Fibroblast of skin of right quadriceps (primary cell): ENCODE data around the gene CCDC13.
"Not testable (repeated sequence)": the region's sequence is repeated elsewhere in the genome, so short reads cannot be mapped to it uniquely, and the experiment has no call there.

Experiments
- DNase-seq: peaks from one replicate; pipeline ENCODE4 v3.0.0-alpha.2; 2013

CCDC13 gene, protein sequence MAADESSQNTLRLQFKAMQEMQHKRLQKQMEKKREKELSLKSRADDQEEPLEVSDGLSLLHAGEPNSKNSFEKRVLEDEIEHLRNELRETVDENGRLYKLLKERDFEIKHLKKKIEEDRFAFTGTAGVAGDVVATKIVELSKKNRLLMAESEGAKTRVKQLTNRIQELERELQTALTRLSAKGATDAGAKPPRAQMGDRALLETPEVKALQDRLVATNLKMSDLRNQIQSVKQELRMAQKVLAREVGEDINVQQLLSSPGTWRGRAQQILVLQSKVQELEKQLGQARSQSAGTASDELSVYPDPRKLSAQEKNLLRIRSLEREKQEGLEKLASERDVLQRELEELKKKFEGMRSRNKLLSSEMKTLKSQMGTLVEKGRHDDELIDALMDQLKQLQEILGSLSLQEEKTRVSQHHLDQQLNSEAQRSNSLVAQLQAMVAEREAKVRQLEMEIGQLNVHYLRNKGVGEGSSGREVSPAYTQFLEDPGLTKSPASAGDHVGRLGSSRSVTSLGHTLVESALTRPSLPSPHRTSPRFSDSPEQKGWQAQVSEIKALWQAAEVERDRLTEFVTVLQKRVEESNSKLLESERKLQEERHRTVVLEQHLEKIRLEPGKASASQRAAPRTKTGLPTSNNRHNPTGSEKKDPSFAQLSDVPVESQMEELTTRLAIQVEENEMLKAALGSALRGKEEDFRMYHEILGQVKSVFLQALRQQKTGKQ

DNA sequence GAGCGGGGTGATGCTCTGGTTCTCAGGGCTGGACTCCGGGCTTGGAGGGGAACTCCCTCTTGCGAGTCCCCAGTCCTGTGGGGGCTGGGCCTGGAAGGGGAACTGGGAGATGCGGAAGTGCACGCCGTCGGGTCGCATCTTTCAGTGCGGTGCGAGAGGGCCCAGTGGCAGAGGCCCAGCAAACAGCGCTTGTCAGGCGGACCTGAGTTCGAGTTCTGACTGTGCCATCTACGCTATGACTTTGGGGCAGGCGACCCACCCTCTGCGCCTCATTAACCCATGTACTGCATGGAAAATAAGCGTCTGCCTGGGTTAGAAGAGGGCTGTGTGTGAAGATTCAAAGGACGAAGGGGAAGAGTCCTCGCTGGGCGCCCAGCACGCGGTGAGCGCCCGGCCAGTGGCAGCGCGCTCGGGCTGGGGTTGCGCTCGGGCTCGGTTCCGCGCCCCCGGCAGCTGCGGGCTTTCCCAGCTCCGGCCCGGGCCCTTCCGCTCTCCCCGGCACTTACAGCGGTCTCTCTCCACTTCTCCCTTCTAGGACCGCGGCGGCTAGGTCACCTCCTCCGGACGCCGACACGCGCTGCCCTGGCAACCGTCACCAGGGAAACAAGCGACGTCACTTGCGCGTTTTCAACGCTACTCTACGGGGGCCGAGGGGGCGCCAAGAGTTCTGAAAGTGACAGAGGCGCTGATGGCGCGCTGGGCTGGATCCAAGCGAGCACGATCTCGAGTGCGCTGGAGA lies at the start of gene CCDC13:
Gene CCDC13 (minus strand): TSS at position 584 of the 739 bp plus-strand sequence. CDS start 14,908 bp downstream, outside the sequence.
- peak; percentile 88 for DNase-seq

DNA sequence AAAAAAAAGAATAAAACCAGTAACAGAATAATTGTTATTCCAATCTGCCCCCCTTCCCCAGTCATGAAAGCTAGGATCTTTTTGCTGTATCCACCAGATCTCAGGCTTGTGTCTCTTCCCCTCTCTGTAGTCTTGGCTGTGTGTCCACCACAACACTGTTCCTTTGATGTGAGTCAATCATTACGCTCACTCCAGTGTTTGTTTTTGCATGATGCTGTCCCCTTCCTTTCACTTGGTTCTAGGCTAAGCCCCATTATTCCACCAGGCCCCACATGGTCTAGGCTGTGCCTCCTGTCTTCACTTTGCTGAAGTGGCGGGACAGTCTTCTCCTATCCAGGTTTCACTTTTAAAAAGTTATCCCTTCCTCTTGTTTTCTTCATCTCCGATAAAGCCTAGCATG lies 49.8 kb upstream of the CCDC13 start:
- no peak for DNase-seq

DNA sequence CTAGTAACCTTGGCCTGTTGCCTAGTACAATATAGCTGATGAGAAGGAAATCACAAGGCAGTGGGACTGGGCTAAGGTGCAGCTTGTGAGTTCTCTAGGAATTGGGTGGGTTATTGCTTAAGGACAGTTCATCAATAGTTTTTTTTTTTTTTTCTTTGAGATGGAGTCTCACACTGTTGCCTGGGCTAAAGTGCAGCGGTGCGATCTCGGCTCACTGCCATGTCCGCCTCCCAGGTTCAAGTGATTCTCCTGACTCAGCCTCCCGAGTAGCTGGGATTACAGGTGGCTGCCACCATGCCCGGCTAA lies 47.6 kb upstream of the CCDC13 start:
- no peak for DNase-seq

DNA sequence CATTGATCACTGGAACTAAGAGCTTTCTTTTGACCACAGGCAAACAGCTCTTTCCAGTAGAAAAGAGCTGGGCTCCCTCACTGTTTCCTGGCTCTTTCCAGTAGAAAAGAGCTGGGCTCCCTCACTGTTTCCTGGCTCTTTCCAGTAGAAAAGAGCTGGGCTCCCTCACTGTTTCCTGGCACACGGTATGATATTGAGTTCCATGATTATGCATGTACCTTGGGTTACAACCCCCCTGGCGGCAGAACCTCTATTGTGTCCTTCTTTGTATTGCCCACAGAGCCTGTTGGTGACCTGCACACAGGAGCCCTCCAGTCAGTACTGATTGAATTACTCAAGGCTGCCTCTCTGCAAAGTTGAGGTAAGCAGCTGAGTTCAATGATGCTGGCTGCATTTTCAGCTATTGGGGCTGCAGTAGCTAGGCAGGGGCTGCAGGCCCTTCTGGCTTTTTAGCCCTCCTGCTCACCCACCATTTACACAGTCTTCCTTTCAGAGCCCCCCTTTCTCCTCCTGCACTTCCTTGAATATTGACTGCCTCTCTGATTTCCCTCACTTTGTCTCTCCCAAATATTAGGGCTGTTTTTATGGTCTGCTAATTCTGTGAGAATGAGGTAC lies 46.4 kb upstream of the CCDC13 start:
- no peak for DNase-seq

DNA sequence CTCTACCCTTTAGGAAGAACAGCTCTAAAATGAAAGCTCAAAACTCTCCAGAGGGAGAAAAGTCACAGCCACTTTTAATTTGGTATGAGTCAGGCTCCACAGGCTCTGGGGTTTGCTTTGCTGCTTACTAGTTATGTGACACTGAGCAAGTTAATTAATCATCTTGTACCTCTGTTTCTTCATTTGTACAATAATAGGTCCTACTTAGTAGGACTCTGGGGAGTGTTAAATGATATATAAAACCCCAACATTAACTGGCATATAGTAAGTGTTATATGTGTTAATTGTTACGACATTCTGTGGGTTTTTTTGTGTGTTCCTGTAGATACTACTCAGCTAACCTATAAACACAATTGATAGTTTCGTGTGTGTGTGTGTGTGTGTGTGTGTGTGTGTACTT lies 42.8 kb upstream of the CCDC13 start:
- no peak for DNase-seq

DNA sequence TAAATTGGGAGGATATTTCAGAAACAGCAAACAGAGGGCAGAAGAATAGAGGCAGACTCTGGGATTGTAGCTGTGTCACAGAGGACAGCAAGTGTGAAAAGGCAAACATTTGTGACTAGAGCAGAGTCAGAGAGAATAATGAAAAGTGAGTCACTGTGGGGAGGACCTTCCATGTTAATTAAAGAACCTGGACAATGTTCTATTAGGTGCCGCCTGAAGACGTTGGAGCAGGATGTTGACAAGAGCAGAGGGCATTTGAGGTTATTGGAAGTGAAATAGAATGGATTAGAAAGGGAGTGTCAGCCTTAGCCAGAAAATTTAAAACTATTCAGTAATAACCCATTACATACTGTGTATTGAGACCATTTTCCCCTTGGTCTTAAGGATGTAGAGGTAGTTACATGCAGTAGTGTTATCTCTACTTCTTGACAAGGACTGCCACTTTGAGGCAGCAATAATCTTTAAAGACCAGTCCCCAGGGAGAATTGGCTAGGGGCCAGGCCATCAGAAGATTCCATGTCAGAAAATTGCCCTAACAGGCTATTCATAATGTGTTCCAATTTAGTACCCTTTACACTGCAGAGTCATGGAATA lies 42.0 kb upstream of the CCDC13 start:
- DNase-seq: no peak

DNA sequence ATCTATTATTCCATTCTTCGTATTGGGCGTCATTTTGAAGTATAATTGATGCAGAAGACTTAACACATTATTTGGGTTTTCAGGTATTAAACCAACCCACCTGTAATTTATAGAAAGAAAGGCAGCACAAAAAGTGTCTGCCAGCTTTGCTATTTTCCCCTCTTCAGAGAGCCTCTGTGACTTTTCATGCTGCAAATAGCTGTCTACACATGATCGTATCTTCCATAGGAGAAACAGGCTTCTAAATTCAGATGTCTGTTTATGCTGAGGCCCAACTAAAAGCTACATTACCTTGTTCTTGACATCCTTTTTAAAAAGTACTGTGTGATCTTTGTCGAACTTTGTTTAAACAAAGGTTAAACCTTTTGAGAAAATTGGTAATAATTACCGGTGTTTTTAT lies 41.2 kb upstream of the CCDC13 start:
- no peak for DNase-seq

DNA sequence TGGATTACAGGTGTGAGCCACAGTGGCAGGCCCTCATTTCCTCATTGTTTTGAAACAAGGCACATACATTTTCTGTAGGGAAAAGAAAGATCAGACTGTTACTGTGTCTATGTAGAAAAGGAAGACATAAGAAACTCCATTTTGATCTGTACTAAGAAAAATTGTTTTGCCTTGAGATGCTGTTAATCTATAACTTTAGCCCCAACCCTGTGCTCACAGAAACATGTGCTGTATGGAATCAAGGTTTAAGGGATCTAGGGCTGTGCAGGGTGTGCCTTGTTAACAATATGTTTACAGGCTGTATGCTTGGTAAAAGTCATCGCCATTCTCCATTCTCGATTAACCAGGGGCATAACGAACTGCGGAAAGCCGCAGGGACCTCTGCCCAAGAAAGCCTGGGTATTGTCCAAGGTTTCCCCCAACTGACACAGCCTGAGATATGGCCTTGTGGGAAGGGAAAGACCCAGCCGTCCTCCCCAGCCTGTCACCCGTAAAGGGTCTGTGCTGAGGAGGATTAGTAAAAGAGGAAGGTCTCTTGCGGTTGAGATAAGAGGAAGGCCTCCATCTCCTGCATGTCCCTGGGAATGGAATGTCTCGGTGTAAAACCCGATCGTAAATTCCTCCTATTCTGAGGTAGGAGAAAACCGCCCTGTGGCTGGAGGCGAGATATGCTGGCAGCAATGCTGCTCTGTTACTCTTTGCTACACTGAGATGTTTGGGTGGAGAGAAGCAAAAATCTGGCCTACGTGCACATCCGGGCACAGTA lies 38.2 kb upstream of the CCDC13 start:
- not testable (repeated sequence) for DNase-seq

DNA sequence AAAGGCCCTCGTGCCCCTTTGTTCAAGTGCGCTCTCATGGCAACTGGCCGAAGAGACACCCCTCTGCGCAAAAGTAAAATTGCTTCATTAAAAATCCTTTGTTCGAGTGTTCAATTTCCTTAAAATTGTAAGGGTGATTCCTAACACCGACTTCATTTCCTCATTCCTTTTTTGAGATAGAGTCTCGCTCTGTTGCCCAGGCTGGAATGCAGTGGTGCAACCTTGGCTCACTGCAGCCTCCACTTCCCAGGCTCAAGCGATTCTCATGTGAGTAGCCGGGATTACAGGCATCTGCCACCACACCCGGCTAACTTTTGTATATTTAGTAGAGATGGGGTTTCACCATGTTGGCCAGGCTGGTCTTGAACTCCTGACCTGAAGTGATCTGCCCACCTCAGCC lies 37.7 kb upstream of the CCDC13 start:
- DNase-seq: not testable (repeated sequence)

DNA sequence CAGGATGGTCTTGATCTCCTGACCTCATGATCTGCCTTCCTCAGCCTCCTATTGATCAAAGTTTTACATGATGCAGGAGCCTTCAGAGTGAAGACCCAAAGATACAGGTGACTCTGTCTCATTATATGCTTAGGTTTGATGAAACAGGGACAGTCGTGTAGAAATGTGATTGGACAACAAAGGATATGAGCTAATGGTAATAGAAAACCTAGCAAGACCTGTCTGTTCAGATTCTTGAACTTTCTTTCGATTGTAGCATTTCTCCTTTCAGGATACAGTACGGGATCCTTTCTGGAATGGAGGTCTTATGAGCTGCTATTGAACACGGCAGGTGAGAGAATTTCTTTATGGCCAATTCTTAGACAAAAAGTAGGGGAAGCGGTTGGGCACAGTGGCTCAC lies 36.1 kb upstream of the CCDC13 start, which contains the start of gene ACKR2:
Gene ACKR2 (plus strand): TSS at position 244 of the 400 bp plus-strand sequence. CDS start 55,058 bp downstream, outside the sequence.
- no peak for DNase-seq

DNA sequence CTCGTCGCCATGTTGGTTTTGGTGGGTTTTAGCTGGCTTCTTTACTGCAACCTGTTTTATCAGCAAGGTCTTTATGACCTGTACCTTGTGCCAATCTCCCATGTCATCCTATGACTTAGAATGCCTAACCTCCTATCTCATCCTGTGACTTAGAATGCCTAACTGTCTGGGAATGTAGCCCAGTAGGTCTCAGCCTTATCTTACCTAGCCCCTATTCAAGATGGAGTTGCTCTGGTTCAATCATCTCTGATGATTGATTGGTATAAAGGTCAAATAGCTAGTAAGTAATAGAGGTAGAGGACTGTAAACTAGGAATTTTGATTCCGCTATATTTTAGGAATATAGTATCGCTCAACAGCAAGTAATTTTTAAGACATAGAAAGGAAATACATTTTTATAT lies 34.9 kb upstream of the CCDC13 start:
- DNase-seq: no peak

DNA sequence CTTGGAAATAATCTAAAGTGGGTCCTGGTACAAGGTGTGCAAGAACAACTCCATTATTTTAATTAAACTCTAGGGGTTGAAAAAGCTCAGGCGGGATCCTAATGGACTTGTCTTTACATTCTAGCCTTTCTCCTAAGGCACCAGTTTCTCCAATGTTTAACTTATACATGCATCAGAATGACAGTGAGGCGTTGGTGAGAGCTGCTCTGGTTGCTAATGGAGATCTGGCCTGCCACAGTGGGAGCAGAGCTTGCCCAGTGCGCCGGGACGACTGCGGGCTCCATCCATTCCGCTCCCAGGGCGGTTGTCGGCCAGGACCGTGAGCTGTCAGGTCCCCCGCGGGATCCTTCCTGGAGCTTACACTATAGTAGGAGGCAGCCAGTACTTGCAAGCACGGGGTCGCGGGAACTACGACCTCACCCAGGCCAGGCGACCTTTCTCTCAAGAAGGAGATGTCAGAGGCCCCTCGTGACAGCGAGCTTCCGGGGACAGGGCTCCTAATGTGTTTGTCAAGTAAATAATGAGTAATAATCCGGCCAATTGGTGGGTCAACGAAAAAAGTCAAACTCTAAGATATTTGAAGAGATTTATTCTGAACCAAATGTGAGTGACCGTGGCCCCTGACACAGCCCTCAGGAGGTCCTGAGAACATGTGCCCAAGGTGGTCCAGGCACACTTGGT lies 32.2 kb upstream of the CCDC13 start:
- DNase-seq: no peak

DNA sequence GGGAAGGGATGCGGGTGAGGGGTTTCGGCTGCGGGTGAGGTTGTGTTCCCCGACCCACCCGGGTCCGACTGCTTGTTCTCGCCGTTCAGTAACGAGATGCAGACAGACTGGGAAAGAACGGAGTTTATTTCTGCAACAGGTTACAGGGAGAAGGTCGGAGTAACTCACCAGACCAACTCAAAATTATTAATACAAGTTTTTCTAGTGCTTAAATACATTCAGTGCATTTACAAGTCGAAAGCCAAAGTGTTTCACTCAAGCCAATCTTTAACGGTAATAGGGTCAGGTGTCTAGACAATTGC lies 31.7 kb upstream of the CCDC13 start:
- DNase-seq: no peak

DNA sequence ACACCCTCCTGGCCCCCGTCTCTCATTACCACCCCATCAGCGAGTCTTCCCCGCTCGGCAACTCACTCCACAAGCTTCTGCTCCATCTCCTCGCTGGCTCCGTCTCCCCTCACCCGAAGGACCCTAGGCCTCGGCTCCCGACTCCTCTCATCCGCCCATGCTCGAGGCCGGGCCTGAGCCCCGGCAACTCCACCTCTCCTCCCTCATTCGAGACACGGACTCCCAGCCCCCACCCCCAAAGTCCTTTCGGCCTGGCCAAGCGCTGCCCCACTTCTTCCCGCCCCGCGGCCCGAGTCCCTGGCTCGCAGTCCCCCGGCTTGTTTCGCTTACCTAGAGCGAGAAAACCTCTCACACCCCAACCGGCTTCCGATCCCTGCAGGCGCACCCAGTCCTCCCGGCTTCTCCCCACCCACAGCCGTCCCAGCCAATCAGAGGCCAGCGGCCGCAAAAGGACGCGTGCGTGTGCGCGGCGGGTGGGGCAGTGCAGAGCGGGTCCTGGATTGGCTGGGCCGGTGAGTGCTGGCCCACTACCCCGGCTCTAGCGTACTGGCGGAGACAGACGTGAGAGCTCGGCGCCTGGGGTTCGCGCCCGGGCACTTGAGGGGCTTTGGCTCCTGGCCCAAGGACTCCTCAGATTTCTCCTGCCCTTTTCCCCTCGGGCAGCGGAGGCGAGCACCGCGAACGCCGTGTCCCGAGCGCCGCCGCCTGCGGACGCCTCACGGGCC lies 31.2 kb upstream of the CCDC13 start, which contains the start of gene HIGD1A:
Gene HIGD1A (minus strand): TSS at position 385 of the 725 bp plus-strand sequence. CDS start 10,237 bp downstream, outside the sequence.
- DNase-seq: peak; percentile 94

DNA sequence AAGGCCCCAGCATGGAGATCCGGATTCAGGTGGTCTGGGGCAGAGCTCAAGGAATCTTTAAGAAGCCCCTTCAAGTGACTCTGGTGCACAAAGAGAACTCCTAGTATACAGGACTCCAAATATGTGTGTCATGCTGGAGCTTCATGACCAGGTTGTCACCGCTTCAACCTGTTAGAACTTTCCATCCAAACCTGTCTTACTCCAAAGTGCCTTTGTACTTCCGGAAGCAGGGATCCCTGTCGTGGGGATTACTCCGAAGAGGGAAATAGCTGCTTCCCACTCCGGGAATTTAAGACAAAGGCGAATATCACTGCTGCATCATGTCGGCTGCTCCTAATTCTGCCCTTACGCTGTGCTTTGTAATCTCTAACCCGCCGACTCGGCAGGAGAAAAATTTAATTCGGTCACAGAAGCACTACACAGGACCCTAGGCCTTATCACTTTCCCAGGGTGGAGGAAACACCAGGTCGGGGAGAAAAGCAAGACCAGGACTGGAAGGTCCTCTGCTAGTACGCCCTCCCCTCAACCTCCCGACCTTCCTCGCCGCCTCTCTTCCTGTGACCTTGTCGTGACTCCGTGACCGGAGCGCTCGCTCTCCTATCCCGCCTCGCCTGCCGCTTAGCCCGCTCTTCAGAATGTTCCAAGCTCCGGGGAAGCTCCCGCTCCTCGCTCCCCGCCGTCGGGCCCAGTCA lies 30.5 kb upstream of the CCDC13 start:
- DNase-seq: peak; percentile 16

DNA sequence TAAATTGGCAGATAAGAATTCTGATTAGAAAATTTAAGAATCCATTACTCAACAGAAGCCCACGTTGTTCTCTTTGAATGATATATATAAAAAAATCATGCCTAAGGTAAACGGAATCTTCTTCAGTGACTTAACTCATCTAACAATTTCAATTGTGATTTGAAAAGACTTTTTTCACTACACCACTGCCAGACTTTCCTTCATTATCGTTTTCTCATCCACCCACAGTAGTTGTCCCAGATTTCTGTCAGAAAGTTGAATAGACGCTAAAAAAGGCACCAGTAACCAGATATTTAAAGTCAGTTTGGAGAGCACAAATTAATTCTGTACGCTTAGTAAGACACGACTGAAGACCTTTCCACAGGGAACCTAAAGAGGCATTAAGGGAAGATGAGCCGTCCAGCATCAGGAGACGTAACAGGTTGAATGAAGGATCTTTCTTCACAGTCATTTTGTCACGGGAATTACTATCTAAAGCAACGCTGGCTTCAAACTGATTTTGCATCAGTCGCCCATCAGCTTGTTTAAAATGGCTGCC lies 29.9 kb upstream of the CCDC13 start:
- DNase-seq: no peak

DNA sequence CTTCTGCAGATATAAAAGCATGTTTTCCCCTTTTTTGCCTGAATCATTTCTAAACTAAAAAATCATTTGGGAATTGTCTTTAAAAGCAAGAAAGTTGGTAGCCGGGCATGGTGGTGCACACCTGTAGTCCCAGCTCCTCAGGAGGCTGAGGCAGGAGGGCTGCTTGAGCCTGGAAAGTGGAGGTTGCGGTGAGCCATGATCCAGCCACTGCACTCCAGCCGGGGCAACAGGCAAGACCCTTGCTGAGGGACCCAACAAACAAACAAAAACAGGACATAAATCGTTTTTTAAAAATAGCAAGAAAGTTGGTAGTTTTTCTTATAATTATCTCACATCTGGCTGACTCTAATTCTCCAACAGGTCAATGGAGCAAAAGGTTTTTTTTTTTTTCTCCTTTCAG lies 28.7 kb upstream of the CCDC13 start:
- no peak for DNase-seq

DNA sequence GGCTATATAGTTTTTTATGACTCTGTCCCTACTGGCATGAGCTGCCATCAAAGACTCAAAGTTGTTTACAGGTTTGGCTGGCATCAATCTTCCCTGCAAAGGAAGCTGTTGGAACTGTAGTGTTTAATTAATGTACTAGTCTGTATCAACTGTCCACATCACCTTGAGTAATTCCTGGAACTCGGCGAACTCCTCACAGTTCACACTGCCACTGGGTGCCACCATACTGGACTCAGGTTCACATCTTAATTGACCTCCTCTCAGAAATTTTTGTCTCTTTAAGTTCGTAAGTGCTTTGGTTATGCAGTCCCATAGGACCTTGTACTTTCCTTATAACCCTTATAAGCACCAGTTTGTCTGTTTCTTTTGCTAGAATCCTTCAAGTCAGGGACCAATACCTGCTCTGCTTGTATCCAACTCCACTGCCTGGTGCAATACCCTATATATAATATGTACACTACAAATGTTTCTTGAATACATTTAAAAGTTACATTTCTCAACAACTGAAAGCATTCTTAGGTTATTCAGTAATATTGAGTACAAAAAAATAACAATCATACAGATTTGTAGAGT lies 28.1 kb upstream of the CCDC13 start:
- DNase-seq: no peak

DNA sequence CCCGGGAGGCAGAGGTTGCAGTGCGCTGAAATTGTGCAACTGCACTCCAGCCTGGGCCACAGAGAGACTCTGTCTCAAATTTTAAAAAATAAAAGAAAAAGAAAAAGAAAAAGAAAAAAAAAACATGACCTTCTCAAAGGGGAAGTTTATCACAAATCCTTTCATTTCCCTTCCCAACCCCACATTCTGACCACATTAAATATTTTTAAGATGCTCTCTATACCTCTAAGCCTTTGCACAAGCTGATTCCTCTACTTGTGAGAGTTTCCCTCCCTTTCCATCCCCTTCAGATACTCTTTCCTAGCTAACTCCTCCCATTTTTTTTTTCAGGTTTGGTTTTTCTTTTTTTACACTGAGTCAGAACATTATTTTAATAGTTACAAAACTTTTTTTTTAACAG lies 27.2 kb upstream of the CCDC13 start:
- no peak for DNase-seq
